ENCODE data around the gene KIF5C.

DNA sequence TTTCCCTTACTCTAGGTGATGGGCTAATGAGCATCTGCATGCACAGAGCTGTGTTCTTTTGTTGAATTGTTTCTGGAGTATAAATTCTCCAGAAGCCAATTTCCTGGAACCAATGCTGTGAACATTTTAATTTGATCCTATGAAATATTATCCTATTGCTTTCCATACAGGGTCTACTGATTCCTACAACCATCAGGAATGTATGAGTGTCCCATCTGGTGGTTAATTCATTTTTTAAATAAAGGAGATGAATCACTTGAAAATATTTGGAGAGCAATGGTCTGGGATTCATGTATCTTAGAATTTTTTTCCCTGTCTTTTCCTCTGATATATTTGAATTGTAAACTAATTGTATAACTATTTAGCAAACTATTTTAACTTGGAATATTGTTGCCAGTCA lies 14.0 kb downstream of the KIF5C start:
- TF ChIP-seq, protein P1, sequence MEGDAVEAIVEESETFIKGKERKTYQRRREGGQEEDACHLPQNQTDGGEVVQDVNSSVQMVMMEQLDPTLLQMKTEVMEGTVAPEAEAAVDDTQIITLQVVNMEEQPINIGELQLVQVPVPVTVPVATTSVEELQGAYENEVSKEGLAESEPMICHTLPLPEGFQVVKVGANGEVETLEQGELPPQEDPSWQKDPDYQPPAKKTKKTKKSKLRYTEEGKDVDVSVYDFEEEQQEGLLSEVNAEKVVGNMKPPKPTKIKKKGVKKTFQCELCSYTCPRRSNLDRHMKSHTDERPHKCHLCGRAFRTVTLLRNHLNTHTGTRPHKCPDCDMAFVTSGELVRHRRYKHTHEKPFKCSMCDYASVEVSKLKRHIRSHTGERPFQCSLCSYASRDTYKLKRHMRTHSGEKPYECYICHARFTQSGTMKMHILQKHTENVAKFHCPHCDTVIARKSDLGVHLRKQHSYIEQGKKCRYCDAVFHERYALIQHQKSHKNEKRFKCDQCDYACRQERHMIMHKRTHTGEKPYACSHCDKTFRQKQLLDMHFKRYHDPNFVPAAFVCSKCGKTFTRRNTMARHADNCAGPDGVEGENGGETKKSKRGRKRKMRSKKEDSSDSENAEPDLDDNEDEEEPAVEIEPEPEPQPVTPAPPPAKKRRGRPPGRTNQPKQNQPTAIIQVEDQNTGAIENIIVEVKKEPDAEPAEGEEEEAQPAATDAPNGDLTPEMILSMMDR (IDR thresholded peaks at IDR 0.05) = no peak
- TF ChIP-seq POLR2A (IDR thresholded peaks at IDR 0.05) = no peak

Measured in body of pancreas (tissue), 4 donors.